HG02943 (cell line): ENCODE data around the gene NOL12.
"Not testable (repeated sequence)": the region's sequence is repeated elsewhere in the genome, so short reads cannot be mapped to it uniquely, and the experiment has no call there.

Experiments used
- ATAC-seq: cut with Tn5 transposase; IDR thresholded peaks from one replicate; pipeline ENCODE4 v1.9.1; 2021; ENCODE audit warnings: mild to moderate bottlenecking, low read depth, moderate library complexity; ENCODE audit not compliant: unreplicated experiment

The NOL12 gene, protein sequence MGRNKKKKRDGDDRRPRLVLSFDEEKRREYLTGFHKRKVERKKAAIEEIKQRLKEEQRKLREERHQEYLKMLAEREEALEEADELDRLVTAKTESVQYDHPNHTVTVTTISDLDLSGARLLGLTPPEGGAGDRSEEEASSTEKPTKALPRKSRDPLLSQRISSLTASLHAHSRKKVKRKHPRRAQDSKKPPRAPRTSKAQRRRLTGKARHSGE

GRCh38 chr22:37686002-37686982 lies at the start of gene NOL12:
TSS of gene NOL12 (plus strand) at chr22:37686343. CDS start at chr22:37686393, 50 bp downstream.
- ATAC-seq, result no peak

- ATAC-seq, result no peak
These were observed 49.2 kb upstream of the NOL12 start for GRCh38 chr22:37636949-37637273.

DNA sequence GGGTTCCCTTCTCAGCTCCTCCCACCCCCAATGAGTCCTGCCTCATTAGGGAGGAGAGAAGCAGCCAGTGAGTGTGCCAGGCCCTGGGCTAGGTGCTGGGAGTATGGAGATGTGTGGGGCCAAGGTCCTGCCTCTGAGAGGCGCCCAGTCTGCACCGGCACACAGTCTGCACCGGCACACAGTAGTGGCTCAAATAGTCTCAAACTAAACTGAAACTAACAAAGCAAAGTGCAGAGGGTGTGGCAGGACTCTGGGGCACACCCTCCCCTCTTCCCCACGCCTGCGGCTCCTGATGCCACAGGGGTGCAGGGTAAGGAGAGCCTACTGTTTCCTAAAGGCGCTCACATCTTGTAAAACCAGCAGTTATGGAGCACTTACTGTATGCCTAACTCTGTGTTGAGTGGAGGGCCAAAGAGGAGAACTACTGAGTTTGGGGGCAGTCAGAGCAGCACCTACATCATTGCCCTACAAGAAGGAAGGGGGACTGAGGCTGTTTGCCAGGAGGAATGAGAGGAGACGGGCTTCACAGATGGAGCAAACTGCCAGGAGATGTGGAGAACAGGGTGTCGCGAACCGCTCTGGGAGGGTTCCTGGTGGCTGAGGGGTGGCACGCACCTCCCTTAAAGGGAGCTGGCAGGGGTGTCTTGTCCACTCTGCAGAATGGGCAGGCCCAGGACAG lies 47.6 kb upstream of the NOL12 start:
- no peak for ATAC-seq

DNA sequence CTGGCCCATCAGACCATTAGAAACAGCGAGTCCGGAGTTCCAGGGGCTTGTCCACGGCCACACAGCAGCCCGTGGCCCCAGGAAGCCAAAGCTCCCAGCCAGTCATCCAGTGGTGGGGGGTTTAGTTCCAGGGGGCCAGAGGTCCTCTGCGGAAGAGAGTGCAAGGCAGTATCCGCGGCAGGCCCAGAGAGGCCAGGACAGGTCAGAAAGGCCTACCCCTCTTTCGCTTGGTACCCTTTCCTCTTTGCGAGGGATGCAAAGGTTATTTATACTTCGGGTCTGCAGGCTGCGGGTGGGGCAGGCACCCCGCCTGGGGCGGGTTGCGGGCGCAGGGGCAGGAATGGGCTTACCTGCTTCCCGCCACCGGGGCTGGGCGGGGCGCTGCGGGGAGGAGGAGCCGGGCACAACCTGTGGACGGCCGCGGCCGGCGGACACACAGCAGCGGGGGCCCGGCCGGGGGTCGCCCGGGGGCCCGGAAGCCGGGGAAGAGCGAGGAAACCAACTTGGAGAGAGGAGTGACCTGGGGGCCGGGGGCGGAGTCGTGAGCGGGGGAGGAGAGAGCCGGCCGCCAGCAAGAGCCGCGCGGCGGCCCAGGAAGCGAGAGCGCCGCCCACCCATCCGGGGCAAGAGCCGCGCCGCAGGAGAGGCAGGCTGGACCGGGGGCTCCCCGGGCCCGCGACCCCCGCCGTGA lies 46.9 kb upstream of the NOL12 start, which contains the start of gene SH3BP1:
Gene SH3BP1 (plus strand): TSS at position 600 of the 691 bp plus-strand sequence. CDS start 119 bp downstream, outside the sequence.
- ATAC-seq, result no peak

- no peak for ATAC-seq
These were observed 46.2 kb upstream of the NOL12 start for GRCh38 chr22:37639771-37640590.

DNA sequence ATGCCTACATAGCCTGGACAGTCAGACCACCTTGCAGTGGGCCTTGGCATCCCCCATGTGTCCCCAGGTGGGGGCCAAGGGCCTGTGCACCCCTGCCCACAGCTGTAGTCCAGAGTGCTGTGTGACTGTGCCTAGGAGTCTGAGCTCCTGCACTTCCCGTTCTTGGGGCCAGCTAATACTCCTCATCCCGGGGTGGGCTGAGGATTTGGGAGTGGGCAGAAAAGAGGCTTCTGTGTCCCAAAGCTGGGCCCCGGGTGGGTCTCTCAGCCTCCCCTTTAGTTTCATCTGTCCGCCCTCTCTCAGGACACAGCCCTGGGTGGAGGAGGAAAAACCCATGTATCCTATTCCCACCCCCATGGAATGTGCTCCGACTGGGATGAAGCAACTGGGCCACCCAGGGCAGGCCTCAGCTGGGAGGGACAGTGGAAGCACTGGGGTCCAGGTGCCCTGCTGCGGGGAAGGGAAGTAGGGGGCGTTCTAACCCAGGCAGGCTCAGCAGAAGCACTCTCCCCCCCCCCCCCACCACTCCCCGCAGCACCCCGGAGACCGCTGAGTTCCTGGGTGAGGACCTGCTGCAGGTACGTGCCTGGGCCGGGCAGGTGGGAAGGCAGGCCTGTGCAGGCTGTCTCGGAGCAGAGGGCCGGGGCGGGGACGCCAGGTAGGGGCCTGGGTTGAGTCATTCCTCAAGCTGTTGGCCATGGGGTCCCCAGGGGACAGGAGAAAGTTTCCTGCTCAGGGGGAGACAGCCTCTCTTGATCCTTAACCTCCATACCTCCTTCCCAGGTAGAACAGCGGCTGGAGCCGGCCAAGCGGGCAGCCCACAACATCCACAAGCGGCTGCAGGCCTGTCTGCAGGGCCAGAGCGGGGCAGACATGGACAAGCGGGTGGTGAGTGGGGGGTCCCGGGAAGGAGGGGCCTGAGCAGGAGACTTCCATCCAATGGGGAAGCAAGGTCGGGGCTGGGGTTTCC lies 45.3 kb upstream of the NOL12 start:
- no peak for ATAC-seq

- ATAC-seq, result no peak
These were observed 44.6 kb upstream of the NOL12 start for GRCh38 chr22:37641561-37641949.

GRCh38 chr22:37643225-37643847 lies 42.8 kb upstream of the NOL12 start:
- ATAC-seq, result no peak

DNA sequence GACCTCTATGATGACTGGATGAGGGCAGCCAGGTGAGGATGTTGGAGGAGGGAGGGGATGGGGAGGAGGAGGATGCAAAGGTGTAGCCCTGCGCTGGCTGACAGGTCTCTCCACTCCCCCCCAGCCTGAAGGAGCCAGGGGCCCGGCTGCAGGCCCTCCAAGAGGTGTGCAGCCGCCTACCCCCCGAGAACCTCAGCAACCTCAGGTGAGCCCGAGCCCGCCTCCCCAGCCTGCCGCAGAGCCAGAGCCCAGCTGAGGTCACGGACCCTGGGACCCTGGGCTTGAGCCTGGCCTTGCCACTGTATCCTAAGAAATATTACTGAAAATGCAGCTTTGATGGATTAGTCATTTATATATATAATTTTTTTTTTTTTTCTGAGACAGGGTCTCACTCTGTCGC lies 38.8 kb upstream of the NOL12 start:
- no peak for ATAC-seq

- ATAC-seq, result no peak
These were observed 38.2 kb upstream of the NOL12 start for GRCh38 chr22:37647928-37648327.

GRCh38 chr22:37650463-37651136 lies 35.5 kb upstream of the NOL12 start:
- ATAC-seq, result no peak

GRCh38 chr22:37654563-37655251 lies 31.4 kb upstream of the NOL12 start:
- ATAC-seq, result no peak

GRCh38 chr22:37655252-37655563 lies 30.9 kb upstream of the NOL12 start:
- no peak for ATAC-seq

DNA sequence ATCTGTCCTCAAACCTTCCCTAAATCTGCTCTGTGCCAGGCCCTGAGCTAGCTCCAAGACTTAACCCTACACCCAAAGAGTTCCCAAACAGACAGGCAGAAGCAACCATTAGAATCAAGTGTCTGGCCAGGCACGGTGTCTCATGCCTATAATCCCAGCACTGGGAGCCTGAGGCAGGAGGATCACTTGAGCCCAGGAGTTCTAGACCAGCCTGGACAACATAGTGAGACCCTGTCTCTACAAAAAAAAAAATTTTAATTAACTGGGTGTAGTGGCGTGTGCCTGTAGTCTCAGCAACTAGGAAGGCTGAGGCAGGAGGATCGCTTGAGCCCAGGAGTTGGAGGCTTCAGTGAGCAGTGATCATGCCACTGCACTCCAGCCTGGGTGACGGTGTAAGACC lies 29.6 kb upstream of the NOL12 start:
- ATAC-seq, result not testable (repeated sequence)

DNA sequence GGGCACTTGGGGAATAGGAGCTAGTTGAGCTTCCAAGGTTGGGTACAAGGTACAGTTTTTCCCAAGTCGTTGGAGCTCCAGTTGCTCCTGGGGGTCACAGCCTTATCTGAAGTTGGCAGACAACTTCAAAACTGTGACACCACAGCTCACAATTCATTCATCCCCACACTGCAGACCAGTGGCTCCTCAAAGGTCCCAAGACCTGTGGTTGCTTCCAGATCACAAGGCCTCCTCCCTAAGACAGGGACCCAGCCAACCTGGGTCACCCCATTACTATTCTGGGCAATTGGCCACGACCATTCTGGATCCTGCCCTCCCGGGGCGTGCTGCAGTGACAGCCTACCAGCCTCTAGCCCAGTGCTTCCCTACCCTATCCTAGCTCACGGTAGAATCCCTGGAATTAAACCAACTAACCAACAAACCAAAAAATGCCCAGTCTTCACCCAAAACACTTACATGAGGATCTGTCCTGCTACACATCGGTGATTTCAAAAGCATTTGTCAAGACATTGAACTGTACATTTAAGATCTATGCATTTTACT lies 28.5 kb upstream of the NOL12 start:
- no peak for ATAC-seq

DNA sequence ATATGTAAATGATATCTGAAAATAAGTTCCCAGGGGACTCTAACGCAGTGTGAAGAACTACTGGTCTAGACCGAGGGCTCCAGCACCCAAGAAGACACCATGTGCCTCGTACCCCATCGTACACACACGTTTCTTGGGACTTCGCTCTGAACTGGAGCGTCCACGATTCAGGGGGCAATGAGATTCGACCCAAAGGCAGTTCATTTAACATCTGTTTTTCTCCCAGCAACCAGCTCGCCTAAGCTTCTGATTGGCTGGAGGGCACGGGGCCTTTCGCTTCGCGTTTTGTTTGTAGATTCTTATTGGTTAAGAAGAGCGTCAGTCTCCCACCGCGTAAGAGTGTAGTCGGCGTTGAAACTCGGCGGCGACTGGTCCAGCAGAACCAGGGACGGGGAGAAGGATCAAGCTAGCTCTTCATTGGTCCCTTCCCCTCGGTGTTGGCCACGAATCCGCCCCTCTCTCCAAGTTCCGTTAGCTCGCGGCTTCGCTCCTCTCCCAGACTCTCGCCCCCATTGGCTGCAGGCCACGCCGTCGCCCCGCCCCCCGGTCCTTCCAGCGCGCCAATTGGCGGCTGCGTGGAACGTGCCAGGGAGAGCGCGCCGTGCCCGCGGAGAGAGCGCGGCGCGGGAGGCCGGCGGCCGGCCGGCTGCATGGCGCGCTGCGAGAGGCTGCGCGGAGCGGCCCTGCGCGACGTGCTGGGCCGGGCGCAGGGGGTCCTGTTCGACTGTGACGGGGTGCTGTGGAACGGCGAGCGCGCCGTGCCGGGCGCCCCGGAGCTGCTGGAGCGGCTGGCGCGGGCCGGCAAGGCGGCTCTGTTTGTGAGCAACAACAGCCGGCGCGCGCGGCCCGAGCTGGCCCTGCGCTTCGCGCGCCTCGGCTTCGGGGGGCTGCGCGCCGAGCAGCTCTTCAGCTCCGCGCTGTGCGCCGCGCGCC lies 27.7 kb upstream of the NOL12 start, which contains the start of gene PDXP:
Gene PDXP (plus strand): TSS at position 591 of the 933 bp plus-strand sequence. CDS start 60 bp downstream, at position 651.
- ATAC-seq, result peak; percentile 88
